IMR-90 (cell line): Measurements from ENCODE around the gene CACNB2. TPM values are rescaled to one million over a fixed set of nuclear protein-coding genes. Genes with fewer than 3 reads are reported as not detected.

Source experiments
- ATAC-seq: fragments of 200-7000 bp; cut with Tn5 transposase; 2 replicates; pipeline ENCODE4 v1.9.1; 2020; ENCODE audit warnings: low read depth, mild to moderate bottlenecking, moderate library complexity
- BruUV-seq: library from RNA; stranded (reverse); fragments of 400-500 nt; replicated peaks from 2 replicates; lab custom pipeline; 2021; lab: Mats Ljungman, UMichigan
- CTCF ChIA-PET: fragments of 300-600 bp; formaldehyde crosslinking; extraction: SDS; loops from one replicate; lab custom pipeline; 2021; ENCODE audit warnings: antibody characterized with exemption; lab: Yijun Ruan, JAX
- POLR2A ChIA-PET: fragments of 300-600 bp; sonication (Branson Sonifier 250); formaldehyde crosslinking; loops from one replicate; lab custom pipeline; 2022; ENCODE audit warnings: antibody characterized with exemption; ENCODE audit not compliant: unreplicated experiment; lab: Charles Lee
- DNase-seq: peaks from one replicate; pipeline ENCODE4 v3.0.0; 2013
- H2AFZ ChIP-seq: replicated peaks from 2 replicates; pipeline ENCODE3; 2013; ENCODE audit warnings: low read length, mild to moderate bottlenecking; ENCODE audit not compliant: poor library complexity
- H2AK5ac ChIP-seq: 2 replicates; pipeline ENCODE4 v1.6.1; 2013; ENCODE audit warnings: low read depth, low read length, inconsistent platforms
- H2AK9ac ChIP-seq: replicated peaks from 2 replicates; pipeline ENCODE3; 2013; ENCODE audit warnings: mild to moderate bottlenecking, low read depth, low read length, moderate library complexity; ENCODE audit not compliant: poor library complexity
- H2BK120ac ChIP-seq: 2 replicates; pipeline ENCODE4 v1.6.1; 2013; ENCODE audit warnings: low read depth, low read length, inconsistent platforms
- H2BK15ac ChIP-seq: 3 replicates; pipeline ENCODE4 v1.6.1; 2013; ENCODE audit warnings: low read depth, low read length, inconsistent platforms
- H2BK20ac ChIP-seq: 2 replicates; pipeline ENCODE4 v1.6.1; 2013; ENCODE audit warnings: low read depth, mild to moderate bottlenecking, inconsistent platforms, low read length, moderate library complexity
- H2BK5ac ChIP-seq: 2 replicates; pipeline ENCODE4 v1.6.1; 2013; ENCODE audit warnings: mild to moderate bottlenecking, low read depth, low read length, inconsistent platforms; ENCODE audit not compliant: poor library complexity, severe bottlenecking
- H3K14ac ChIP-seq: replicated peaks from 2 replicates; pipeline ENCODE4 v1.6.1; 2013; ENCODE audit warnings: low read depth, low read length, inconsistent platforms
- H3K18ac ChIP-seq: 2 replicates; pipeline ENCODE4 v1.6.1; 2013; ENCODE audit warnings: low read depth, low read length, control low read depth
- H3K23ac ChIP-seq: 2 replicates; pipeline ENCODE4 v1.6.1; 2013; ENCODE audit warnings: low read depth, low read length, inconsistent platforms
- H3K27ac ChIP-seq: 2 replicates; pipeline ENCODE4 v1.5.1; 2013; ENCODE audit warnings: mild to moderate bottlenecking, control low read depth, low read length; ENCODE audit not compliant: insufficient read depth
- H3K27me3 ChIP-seq: 2 replicates; pipeline ENCODE4 v1.6.1; 2013; ENCODE audit warnings: low read length; ENCODE audit not compliant: control insufficient read depth, insufficient read depth
- H3K36me3 ChIP-seq: 2 replicates; pipeline ENCODE4 v1.6.1; 2013; ENCODE audit warnings: low read length, mixed read lengths; ENCODE audit not compliant: control insufficient read depth, insufficient read depth
- H3K4ac ChIP-seq: 2 replicates; pipeline ENCODE4 v1.6.1; 2013; ENCODE audit warnings: low read depth, low read length, inconsistent platforms
- H3K4me1 ChIP-seq: 2 replicates; pipeline ENCODE4 v1.6.1; 2013; ENCODE audit warnings: low read length, mixed read lengths; ENCODE audit not compliant: control insufficient read depth, insufficient read depth
- H3K4me2 ChIP-seq: 2 replicates; pipeline ENCODE4 v1.6.1; 2013; ENCODE audit warnings: low read depth, mild to moderate bottlenecking, control low read depth, low read length, moderate library complexity
- H3K4me3 ChIP-seq: 2 replicates; pipeline ENCODE4 v1.5.1; 2013; ENCODE audit warnings: low read depth, mild to moderate bottlenecking, control low read depth, low read length, moderate library complexity; ENCODE audit not compliant: insufficient read depth
- H3K56ac ChIP-seq: 2 replicates; pipeline ENCODE4 v1.6.1; 2013; ENCODE audit warnings: low read length, inconsistent platforms; ENCODE audit not compliant: insufficient read depth; ENCODE audit errors: extremely low read depth
- H3K79me1 ChIP-seq, 2 experiments: 2 replicates each; pipeline ENCODE4 v1.6.1; 2013; ENCODE audit warnings: low read length in 2 of 2, inconsistent platforms in 1 of 2, low read depth in 1 of 2
- H3K9ac ChIP-seq: 2 replicates; pipeline ENCODE4 v1.6.1; 2013; ENCODE audit warnings: low read depth, low read length, control low read depth
- H3K9me1 ChIP-seq: 2 replicates; pipeline ENCODE4 v1.6.1; 2013; ENCODE audit warnings: low read length, inconsistent platforms; ENCODE audit not compliant: insufficient read depth
- H3K9me3 ChIP-seq: 2 replicates; pipeline ENCODE4 v1.6.1; 2013; ENCODE audit warnings: low read length; ENCODE audit not compliant: control insufficient read depth, insufficient read depth
- H4K20me1 ChIP-seq: 2 replicates; pipeline ENCODE4 v1.6.1; 2013; ENCODE audit warnings: low read length, inconsistent platforms; ENCODE audit not compliant: insufficient read depth
- H4K5ac ChIP-seq: 2 replicates; pipeline ENCODE4 v1.6.1; 2013; ENCODE audit warnings: mild to moderate bottlenecking, low read depth, low read length, control low read depth
- H4K8ac ChIP-seq, 2 experiments: 2 replicates each; pipeline ENCODE4 v1.6.1; 2013; ENCODE audit warnings: low read depth in 2 of 2, low read length in 2 of 2, control low read depth in 1 of 2, inconsistent platforms in 1 of 2
- H4K91ac ChIP-seq: 2 replicates; pipeline ENCODE4 v1.6.1; 2013; ENCODE audit warnings: low read depth, low read length, inconsistent platforms; ENCODE audit not compliant: insufficient read depth
- BHLHE40 ChIP-seq: fragments of 150-350 bp; IDR thresholded peaks from 2 replicates; pipeline ENCODE4 v1.6.1; 2016; ENCODE audit warnings: mild to moderate bottlenecking, low read depth, low read length
- CEBPB ChIP-seq: IDR thresholded peaks from 2 replicates; pipeline ENCODE4 v1.6.1; 2012; ENCODE audit warnings: low read depth, low read length, improper control_type of control experiment
- CHD1 ChIP-seq: IDR thresholded peaks from 2 replicates; pipeline ENCODE4 v1.6.1; 2012; ENCODE audit warnings: low read depth, low read length, improper control_type of control experiment
- FOS ChIP-seq: fragments of 150-350 bp; IDR thresholded peaks from 2 replicates; pipeline ENCODE4 v1.6.1; 2016; ENCODE audit warnings: low read depth, low read length
- MAFK ChIP-seq: IDR thresholded peaks from 2 replicates; pipeline ENCODE4 v1.6.1; 2012; ENCODE audit warnings: low read depth, low read length, improper control_type of control experiment
- NFE2L2 ChIP-seq: fragments of 150-350 bp; IDR thresholded peaks from 2 replicates; pipeline ENCODE4 v1.6.1; 2016; ENCODE audit warnings: low read depth, mild to moderate bottlenecking, low read length
- POLR2A ChIP-seq: IDR thresholded peaks from 2 replicates; pipeline ENCODE4 v1.6.1; 2012; ENCODE audit warnings: mild to moderate bottlenecking, low read depth, low read length
- RAD21 ChIP-seq: IDR thresholded peaks from 2 replicates; pipeline ENCODE4 v1.6.1; 2012; ENCODE audit warnings: low read length, improper control_type of control experiment
- RCOR1 ChIP-seq: IDR thresholded peaks from 2 replicates; pipeline ENCODE4 v1.6.1; 2012; ENCODE audit warnings: mild to moderate bottlenecking, low read length, improper control_type of control experiment; ENCODE audit not compliant: insufficient replicate concordance
- SMC3 ChIP-seq: fragments of 150-350 bp; IDR thresholded peaks from 2 replicates; pipeline ENCODE4 v1.6.1; 2016; ENCODE audit warnings: low read depth, mild to moderate bottlenecking, antibody characterized with exemption, low read length, moderate library complexity
- WGBS, 2 experiments: methylation state at CpG; one replicate each; pipeline versions ENCODE4 v1.1.5 to v1.1.7; 2013; ENCODE audit warnings: missing lambda C conversion rate in 2 of 2; ENCODE audit not compliant: insufficient read length in 1 of 2; ENCODE audit errors: extremely low coverage in 2 of 2; 5-methylcytosine and 5-hydroxymethylcytosine counted together
- dilution Hi-C: fragments of 300-500 bp; cut with HindIII; formaldehyde crosslinking; loops from one replicate; pipeline ENCODE4 v1.14.3; 2018; ENCODE audit warnings: low sequenced_read_pairs; ENCODE audit not compliant: unreplicated experiment
- in situ Hi-C: fragments of 300-500 bp; cut with MboI; formaldehyde crosslinking; loops from 3 replicates; pipeline ENCODE4 v1.14.3; 2019; ENCODE audit warnings: low sequenced_read_pairs, inconsistent platforms, mixed read lengths
- intact Hi-C: fragments of 100-400 bp; cut with micrococcal nuclease; formaldehyde crosslinking; loops from 2 replicates; pipeline ENCODE4 v1.10.0; 2022
- polyA plus RNA-seq, 3 experiments: library from polyadenylated mRNA; depleted of rRNA; stranded (reverse); fragments of >200 nt; gene quantifications; 2 replicates each; pipeline ENCODE4 v1.2.3, GENCODE V29; 2012; ENCODE audit warnings: low replicate concordance in 1 of 3
- total RNA-seq: library from RNA; depleted of rRNA; stranded (reverse); fragments of >200 nt; gene quantifications from 2 replicates; pipeline ENCODE4 v1.2.3, GENCODE V29; 2012
- TF ChIP-seq, protein P1 (sequence below): fragments of 150-350 bp; IDR thresholded peaks from 2 replicates; pipeline ENCODE4 v1.6.1; 2017; ENCODE audit warnings: mild to moderate bottlenecking, antibody characterized with exemption, low read length, low read depth
- TF ChIP-seq, protein P2 (sequence below): conservative IDR thresholded peaks from 2 replicates; pipeline ENCODE4 v1.5.1; 2012; ENCODE audit warnings: mild to moderate bottlenecking, low read depth, low read length, improper control_type of control experiment
- TF ChIP-seq, protein P3 (sequence below): fragments of 150-350 bp; IDR thresholded peaks from 2 replicates; pipeline ENCODE4 v1.6.1; 2016; ENCODE audit warnings: low read depth, mild to moderate bottlenecking, low read length, moderate library complexity, borderline replicate concordance

The CACNB2 gene
- total and polyA plus RNA-seq, 2 of the 4 experiments (the other 2 are of a cell fraction), result 0.36 TPM

DNA sequence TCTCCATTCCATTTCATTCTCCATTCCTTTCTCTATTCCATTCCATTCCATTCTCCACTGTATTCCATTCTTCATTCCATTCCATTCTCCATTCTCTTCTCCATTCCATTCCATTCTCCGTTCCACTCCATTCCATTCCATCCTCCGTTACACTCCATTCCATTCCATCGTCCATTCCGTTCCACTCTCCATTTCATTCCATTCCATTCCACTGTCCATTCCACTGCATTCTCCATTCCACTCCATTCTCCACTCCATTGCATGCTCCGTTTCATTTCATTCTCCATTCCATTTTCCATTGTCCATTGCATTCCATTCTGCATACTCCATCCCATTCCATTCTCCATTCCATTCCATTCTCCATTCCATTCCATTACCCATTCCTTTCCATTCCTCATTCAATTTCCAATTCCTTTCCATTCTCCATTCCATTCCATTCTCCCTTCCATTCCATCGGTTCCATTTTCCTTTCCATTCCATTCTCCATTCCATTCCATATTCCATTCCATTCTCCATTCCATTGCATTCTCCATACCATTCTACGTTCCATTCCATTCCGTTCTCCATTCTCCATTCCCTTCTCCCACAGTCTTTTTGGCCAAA lies 432.8 kb downstream of the CACNB2 start:
- ChIA-PET POLR2A (no interaction called here), CTCF (no interaction called here)
- intact Hi-C loops (no loop called here), dilution Hi-C loops (no loop called here), in situ Hi-C loops (no loop called here)
- H4K91ac ChIP-seq, result no peak overlapping the region
- peaks cover 5% of the 10 kb centered on the region for H3K9me3 ChIP-seq
- H3K4me2 ChIP-seq, result no peak overlapping the region
- H2AFZ ChIP-seq, result no peak overlapping the region
- H3K18ac ChIP-seq, result no peak overlapping the region
- no peaks in the 10 kb centered on the region for H3K27me3 ChIP-seq
- TF ChIP-seq, protein P1, sequence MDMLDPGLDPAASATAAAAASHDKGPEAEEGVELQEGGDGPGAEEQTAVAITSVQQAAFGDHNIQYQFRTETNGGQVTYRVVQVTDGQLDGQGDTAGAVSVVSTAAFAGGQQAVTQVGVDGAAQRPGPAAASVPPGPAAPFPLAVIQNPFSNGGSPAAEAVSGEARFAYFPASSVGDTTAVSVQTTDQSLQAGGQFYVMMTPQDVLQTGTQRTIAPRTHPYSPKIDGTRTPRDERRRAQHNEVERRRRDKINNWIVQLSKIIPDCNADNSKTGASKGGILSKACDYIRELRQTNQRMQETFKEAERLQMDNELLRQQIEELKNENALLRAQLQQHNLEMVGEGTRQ, result no peak
- TF ChIP-seq NFE2L2, result no peak
- no peak for TF ChIP-seq FOS
- no peak for TF ChIP-seq CHD1
- TF ChIP-seq, protein P2, sequence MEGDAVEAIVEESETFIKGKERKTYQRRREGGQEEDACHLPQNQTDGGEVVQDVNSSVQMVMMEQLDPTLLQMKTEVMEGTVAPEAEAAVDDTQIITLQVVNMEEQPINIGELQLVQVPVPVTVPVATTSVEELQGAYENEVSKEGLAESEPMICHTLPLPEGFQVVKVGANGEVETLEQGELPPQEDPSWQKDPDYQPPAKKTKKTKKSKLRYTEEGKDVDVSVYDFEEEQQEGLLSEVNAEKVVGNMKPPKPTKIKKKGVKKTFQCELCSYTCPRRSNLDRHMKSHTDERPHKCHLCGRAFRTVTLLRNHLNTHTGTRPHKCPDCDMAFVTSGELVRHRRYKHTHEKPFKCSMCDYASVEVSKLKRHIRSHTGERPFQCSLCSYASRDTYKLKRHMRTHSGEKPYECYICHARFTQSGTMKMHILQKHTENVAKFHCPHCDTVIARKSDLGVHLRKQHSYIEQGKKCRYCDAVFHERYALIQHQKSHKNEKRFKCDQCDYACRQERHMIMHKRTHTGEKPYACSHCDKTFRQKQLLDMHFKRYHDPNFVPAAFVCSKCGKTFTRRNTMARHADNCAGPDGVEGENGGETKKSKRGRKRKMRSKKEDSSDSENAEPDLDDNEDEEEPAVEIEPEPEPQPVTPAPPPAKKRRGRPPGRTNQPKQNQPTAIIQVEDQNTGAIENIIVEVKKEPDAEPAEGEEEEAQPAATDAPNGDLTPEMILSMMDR, result no peak
- TF ChIP-seq SMC3, result no peak
- no peak for TF ChIP-seq POLR2A
- TF ChIP-seq RCOR1, result no peak
- no peak for TF ChIP-seq BHLHE40
- no peak for TF ChIP-seq CEBPB
- TF ChIP-seq, protein P3, sequence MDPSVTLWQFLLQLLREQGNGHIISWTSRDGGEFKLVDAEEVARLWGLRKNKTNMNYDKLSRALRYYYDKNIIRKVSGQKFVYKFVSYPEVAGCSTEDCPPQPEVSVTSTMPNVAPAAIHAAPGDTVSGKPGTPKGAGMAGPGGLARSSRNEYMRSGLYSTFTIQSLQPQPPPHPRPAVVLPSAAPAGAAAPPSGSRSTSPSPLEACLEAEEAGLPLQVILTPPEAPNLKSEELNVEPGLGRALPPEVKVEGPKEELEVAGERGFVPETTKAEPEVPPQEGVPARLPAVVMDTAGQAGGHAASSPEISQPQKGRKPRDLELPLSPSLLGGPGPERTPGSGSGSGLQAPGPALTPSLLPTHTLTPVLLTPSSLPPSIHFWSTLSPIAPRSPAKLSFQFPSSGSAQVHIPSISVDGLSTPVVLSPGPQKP, result no peak
- TF ChIP-seq RAD21, result no peak
- TF ChIP-seq MAFK, result no peak
- no TSS peak for BruUV-seq
- no peak overlapping the region for H4K8ac ChIP-seq
- no peak overlapping the region for H2BK15ac ChIP-seq
- peaks cover 3% of the 10 kb centered on the region; the same call in 1 of the 2 replicates for H3K36me3 ChIP-seq
- no peak overlapping the region for H4K5ac ChIP-seq
- WGBS, 2 experiments, result 86 to 100% methylated on average over 7 of the region's 8 CpGs
- H3K4ac ChIP-seq, result no peak overlapping the region
- H3K4me3 ChIP-seq, result no peak overlapping the region
- no peak overlapping the region for H2BK120ac ChIP-seq
- no peaks in the 10 kb centered on the region for H4K20me1 ChIP-seq
- no peak overlapping the region for H2AK9ac ChIP-seq
- ATAC-seq, result no peak
- no peak overlapping the region for H3K23ac ChIP-seq
- H3K4me1 ChIP-seq, result no peaks in the 10 kb centered on the region
- H2AK5ac ChIP-seq, result no peak overlapping the region
- no peak overlapping the region for H3K56ac ChIP-seq
- H3K9ac ChIP-seq, result no peak overlapping the region
- peak overlapping the region; percentile 66 for H2BK5ac ChIP-seq
- no peaks in the 10 kb centered on the region for H3K9me1 ChIP-seq
- no peak overlapping the region for H2BK20ac ChIP-seq
- H3K27ac ChIP-seq, result no peak overlapping the region
- H3K79me1 ChIP-seq, result no peaks in the 10 kb centered on the region
- DNase-seq, result no peak
- H3K14ac ChIP-seq, result no peak overlapping the region
